Ecto neural progenitor cell (in vitro differentiated cells): ENCODE measurements around the gene TMEM47.

Experiments
- DNase-seq: peaks from one replicate; pipeline ENCODE4 v3.0.0-alpha.2; 2018; ENCODE audit warnings: low spot score

TMEM47 gene

GRCh38 chrX:34656842-34657725 is at the start of gene TMEM47:
Gene TMEM47, minus strand, starts transcription at chrX:34657285. Its CDS starts 256 bp downstream, at chrX:34657029.
- peak; percentile 95 for DNase-seq

GRCh38 chrX:34687095-34687494 is 30.0 kb upstream of the TMEM47 start:
- no peak for DNase-seq

DNA sequence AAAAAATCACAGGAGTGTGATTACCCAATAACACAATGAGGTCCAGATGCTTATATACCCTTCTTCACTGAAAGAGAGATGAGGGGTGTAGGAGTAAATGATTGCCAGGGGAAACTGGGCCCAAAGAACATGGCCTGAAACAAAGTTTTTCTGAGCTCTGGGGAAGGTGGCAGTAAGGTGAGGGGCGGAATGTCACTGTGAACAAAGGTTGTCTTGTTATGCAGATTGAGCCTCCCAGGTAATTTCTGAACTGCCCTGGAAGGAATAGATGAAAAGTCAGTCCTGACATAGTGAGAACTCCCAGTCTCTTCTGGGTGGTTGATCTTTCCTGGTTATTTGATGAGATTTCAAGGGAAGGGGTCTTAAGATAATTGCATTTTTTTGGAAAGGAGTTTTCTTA is 2.5 kb upstream of the TMEM47 start:
- DNase-seq, result no peak

DNA sequence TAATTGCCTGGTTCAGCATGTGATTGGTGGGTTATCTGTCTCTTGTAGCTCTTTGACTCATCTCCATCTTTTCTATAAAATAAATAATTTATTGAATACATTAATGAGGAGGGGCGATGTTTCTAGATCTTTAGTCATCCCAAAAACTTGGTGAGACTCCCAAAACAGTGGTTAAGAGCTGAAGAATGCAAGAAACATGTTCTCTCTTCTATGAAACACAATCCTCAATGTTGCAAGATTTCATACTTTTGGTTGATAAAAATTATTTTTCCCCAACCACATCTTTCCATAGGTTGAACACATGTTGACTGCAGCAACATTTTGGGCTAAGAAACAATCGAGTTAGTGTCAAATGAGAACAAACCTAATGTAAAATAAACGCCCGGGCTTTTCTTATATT is 1.2 kb upstream of the TMEM47 start:
- DNase-seq, result no peak

- DNase-seq, result no peak
These were observed 613 bp upstream of the TMEM47 start for GRCh38 chrX:34657726-34658070.

DNA sequence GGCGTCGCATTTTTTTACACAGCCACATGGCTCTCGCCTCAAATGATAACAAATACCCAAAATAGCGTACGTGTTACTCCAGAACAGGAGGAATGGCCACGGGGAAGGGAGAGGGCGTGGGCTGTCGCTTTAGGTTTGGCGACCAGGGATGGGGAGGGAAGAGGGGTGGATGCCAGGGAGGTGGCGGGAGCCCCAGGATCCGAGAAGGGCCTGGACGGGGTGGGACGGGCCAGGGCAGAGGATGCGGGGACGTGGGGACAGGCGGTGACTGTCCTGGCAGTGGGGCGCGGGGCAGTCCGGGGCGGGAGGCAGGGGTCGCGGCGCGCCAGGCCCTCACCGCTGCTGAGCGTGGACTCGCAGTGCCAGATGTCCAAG is 631 bp downstream of the TMEM47 start:
- no peak for DNase-seq

GRCh38 chrX:34655501-34656455 is 1.3 kb downstream of the TMEM47 start:
- DNase-seq, result peak; percentile 45

DNA sequence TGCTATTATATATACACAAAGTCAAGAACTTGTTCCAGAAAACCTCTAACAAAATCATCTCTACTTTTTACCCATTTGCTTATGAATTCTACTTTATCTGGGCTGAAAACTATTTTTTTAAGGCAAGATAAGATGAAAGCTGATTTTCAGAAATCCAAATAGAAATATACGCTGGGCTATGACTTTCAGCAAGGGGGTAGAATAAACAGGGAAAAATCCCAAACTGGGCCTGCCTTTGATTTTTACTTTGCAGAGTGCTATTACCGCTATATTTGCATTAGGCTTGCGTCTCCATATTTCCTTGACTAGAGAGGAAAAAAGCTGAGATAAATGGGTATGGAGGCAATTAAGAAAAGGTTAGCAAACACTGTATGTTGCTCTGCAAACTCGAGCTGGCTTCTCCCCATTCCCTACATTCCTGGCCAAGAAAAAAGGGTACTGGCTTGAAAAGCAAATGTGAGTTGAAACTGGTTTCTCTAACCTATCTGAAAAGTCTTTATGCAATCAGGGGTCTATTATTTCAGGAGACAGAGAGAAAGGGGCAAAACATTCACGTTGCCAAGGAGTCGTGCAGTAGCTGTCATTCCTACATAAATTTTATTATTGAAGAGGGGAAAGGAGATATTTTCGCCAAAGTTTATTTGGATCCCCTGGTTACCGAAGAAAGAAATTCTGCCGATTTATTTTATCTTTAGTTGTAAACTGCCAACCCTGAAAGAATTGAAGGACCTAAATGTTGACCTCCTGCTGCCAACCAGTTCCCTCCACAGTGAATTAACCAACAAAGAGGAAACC is 2.2 kb downstream of the TMEM47 start:
- no peak for DNase-seq

- DNase-seq, result no peak
These were observed 3.3 kb downstream of the TMEM47 start for GRCh38 chrX:34653811-34654210.

GRCh38 chrX:34642849-34643248 is 14.2 kb downstream of the TMEM47 start:
- no peak for DNase-seq

DNA sequence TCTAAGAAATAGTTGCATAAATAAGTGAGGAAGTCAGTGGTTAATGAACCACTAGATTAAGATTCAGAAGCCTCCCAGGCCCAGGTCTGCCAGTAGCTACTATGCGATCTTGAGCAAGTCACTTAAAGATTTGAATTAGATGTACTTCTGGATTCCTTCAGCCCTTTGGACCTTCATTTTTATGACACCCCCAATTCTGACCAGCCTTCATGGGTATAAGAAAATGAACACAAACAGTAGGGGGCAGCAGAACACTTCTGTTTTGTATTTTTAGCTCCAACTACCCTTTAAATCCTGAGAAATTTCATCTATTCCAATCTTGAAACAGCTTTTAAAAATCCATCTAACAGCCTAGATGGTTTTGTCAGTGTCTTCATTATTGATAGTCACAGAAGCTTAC is 19.0 kb downstream of the TMEM47 start:
- no peak for DNase-seq

GRCh38 chrX:34634349-34634748 is 22.7 kb downstream of the TMEM47 start:
- no peak for DNase-seq

- DNase-seq, result no peak
These were observed 24.7 kb downstream of the TMEM47 start for GRCh38 chrX:34632384-34632783.

- DNase-seq, result no peak
These were observed 25.4 kb downstream of the TMEM47 start for GRCh38 chrX:34631479-34632220.

- DNase-seq, result no peak
These were observed 27.5 kb downstream of the TMEM47 start for GRCh38 chrX:34629572-34629971.

GRCh38 chrX:34624416-34624815 is 32.7 kb downstream of the TMEM47 start:
- DNase-seq, result no peak

DNA sequence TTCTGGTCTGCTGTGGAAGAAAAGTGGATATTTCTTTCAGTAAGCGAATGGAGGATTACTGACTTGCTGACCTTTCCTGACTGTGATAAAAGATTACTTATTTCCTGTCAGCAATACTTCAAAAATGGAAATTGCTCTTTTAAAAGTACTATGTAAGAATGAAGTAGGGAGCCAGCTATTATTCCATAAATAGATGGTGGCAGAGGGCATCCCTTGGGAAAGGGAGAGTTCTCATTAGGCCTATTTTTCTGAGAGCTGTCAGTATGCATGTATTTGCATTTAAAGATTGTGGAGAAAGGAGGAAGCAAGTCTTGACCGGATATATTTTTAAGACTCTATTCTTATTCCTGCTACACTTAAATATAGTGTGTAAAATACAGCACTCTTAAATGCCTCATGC is 37.2 kb downstream of the TMEM47 start:
- no peak for DNase-seq

GRCh38 chrX:34612036-34612435 is 45.0 kb downstream of the TMEM47 start:
- no peak for DNase-seq

DNA sequence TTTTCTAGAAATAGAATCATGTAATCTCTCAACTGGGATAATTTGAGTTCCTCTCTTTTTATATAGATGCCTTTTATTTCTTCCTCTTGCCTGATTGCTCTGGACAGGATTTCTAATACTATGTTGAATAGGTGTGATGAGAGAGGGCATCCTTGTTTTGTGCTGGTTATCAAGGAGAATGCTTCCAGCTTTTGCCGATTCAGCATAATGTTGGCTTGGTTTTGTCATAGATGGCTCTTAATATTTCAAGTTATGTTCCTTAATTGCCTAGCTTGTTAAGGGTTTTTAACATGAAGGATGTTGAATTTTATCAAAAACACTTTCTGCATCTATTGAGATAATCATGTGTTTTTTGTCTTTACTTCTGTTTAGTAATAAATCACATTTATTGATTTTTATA is 58.7 kb downstream of the TMEM47 start:
- DNase-seq, result no peak

DNA sequence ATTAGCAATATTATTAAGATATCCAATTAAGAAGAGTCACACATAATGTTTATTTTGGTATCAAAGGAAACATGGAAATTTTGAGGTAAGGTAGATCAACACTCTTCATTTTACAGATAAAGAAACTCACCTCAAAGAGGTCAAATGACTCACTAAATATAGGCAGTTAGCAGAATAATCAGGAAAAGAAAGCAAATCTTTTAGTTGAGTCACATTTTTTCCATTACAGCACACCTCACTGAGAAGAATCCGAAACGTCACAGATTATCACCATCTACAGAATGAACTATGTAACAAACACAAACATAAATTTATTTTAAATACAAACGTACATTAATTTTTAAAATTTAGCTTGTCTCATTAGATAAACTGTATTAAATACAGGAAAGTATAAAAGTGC is 70.1 kb downstream of the TMEM47 start:
- DNase-seq, result no peak

DNA sequence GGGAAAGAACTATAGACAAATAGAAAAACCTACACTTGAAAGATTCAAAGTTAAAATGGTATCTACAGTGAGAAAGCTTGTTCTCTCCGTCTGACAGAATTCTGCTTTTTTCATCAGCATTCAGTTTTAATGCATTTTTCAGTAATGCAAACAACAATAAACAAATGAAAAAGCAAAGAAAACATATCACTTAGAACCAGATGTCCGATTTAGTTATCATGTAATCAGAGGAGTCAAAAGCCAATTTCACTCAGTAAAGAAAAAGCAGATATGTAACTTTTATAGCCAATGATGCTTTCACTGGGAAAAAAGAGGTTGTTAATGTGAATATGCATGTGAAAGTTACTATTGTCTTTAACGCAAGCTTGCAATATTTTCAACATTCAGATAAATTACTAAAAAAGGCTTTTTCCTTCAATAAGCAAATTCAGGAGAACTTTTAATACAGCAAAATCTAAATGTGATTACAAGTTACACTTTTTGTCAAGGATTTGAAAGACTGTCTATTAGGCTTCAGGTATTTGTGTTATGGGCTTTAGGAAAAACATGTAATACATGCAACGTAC is 70.7 kb downstream of the TMEM47 start:
- DNase-seq, result no peak
